ENCODE data around the gene MFGE8. TPM values are rescaled to one million over a fixed set of nuclear protein-coding genes. Genes with fewer than 3 reads are reported as not detected.
A peak's percentile ranks its signal among the peaks of the same experiment; 100 is the strongest.

Gene MFGE8
- total and polyA plus RNA-seq, 10 donors = 21.8 to 105 (median 66.0) TPM

DNA sequence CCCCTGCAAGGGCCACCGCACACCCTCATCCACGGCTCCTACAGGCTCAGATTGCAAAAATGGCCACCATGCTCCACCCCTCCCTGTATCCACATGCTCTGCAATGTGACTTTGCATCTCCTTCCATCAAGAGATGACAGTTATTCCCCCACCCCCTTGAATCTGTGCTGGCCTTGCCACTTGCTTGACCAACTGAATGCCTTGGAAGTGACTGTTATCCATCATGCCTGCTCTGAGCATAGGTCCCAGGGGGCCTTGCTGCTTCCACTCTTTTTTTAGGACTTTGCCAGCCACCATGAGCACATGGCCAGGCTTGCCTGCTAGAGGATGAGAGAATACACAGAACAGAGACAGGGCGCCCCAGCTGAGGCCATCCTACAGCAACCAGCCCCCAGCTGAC, 31.4 kb downstream of the MFGE8 start:
- 91 to 96% (median 93%) methylated on average over 3 of the region's 3 CpGs for WGBS, 5 donors
- intact Hi-C loops (cut with DNase I; ENCODE audit: low total_unique reads) = no loop called here

DNA sequence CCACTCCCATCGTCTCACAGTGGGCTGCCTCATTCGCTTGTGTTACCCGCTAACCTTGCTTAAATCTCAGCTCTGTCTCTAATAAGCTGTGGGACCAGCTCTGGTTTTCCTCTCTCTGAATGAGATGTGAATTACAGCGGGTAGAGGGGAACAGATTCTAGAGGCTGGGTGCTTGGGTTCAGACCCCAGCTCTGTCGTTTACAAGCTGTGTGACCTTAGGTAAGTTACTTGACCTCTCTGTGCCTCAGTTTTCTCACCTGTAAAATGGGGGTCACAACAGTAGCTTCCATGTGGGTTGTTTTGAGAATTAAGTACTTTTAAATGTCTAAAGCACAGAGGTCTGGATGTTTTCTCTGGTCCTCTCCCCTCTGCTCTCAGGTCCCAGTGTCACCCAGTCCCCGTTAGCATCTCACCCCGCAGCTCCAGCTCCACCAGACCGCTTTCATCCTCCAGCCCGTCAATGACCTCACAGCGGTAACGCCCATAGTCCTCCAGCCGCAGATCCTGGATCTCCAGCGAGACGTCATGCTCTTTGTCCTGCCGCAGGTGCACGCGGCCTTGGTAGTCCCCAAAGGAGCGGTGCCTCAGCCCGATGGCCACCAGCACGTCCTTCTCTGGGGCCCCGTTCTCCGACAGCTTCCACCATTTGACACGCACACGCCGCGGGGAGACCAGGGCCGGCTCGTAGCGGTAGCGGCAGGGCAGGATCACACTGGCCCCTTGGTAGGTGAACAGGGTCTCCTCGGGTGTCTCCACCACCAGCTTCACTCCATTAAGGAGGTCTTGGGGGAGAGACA, 32.0 kb downstream of the MFGE8 start:
- H3K9me3 ChIP-seq = no peaks in the 10 kb centered on the region
- intact Hi-C loops (cut with DNase I; ENCODE audit: low total_unique reads) = no loop called here
- H3K27me3 ChIP-seq (replicated peaks in 1 of 7) = no peaks in the 10 kb centered on the region
- no peak for DNase-seq
- no peaks in the 10 kb centered on the region for H3K4me1 ChIP-seq
- H3K36me3 ChIP-seq = peaks cover 0 to 85% (median 4%) of the 10 kb centered on the region in 6 donors
- no peak for TF ChIP-seq POLR2A (IDR thresholded peaks at IDR 0.05)
- TF ChIP-seq, protein P1, sequence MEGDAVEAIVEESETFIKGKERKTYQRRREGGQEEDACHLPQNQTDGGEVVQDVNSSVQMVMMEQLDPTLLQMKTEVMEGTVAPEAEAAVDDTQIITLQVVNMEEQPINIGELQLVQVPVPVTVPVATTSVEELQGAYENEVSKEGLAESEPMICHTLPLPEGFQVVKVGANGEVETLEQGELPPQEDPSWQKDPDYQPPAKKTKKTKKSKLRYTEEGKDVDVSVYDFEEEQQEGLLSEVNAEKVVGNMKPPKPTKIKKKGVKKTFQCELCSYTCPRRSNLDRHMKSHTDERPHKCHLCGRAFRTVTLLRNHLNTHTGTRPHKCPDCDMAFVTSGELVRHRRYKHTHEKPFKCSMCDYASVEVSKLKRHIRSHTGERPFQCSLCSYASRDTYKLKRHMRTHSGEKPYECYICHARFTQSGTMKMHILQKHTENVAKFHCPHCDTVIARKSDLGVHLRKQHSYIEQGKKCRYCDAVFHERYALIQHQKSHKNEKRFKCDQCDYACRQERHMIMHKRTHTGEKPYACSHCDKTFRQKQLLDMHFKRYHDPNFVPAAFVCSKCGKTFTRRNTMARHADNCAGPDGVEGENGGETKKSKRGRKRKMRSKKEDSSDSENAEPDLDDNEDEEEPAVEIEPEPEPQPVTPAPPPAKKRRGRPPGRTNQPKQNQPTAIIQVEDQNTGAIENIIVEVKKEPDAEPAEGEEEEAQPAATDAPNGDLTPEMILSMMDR (IDR thresholded peaks at IDR 0.05 in 8 of 11, conservative IDR thresholded peaks at IDR 0.05 in 3 of 11) = no peak
- no peak for TF ChIP-seq POLR2AphosphoS5 (IDR thresholded peaks at IDR 0.05)
- no peak overlapping the region for H3K4me3 ChIP-seq
- H3K27ac ChIP-seq = no peak overlapping the region
- 94 to 97% (median 95%) methylated on average over 19 to 31 of the region's 31 CpGs for WGBS, 5 donors

More for the DNA sequence above, 31.4 kb downstream of the MFGE8 start:
- Histone ChIP-seq H3K27ac (no peak overlapping the region), H3K4me3 (no peak overlapping the region), H3K27me3 (replicated peaks in 1 of 7) (no peaks in the 10 kb centered on the region), H3K36me3 (peaks cover 0 to 85% (median 7%) of the 10 kb centered on the region in 6 donors), H3K4me1 (no peaks in the 10 kb centered on the region), H3K9me3 (no peaks in the 10 kb centered on the region)
- no peak for DNase-seq
- TF ChIP-seq POLR2AphosphoS5 (IDR thresholded peaks at IDR 0.05) (no peak), POLR2A (IDR thresholded peaks at IDR 0.05) (no peak)
- TF ChIP-seq, protein P1 (IDR thresholded peaks at IDR 0.05 in 8 of 11, conservative IDR thresholded peaks at IDR 0.05 in 3 of 11) = no peak

DNA sequence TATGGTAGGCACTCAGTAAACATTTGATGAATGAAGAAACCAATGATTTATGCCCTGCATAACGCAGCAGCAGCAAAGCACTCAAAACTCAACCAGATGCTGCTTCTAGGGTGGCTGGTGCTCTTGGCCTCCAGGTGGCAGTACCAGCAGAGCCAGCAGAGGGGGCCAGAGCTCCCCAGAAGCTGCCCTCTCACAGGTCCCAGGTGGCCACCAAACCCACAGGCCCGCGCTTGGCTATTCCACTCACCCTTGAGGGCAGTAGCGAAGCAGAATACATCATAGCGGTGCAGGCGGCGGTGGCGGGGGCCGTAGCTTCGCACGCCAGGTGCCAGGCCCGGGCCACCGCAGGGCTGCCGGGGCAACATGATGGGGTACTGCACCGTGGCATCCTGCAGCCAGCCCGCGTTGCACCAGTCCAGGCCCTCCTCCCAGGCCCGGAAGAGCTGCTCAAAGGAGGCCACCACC, 34.4 kb downstream of the MFGE8 start:
- Histone ChIP-seq H3K4me3 (no peak overlapping the region), H3K4me1 (no peaks in the 10 kb centered on the region), H3K27me3 (replicated peaks in 1 of 7) (no peaks in the 10 kb centered on the region), H3K9me3 (no peaks in the 10 kb centered on the region), H3K27ac (no peak overlapping the region), H3K36me3 (peaks cover 0 to 74% (median 3%) of the 10 kb centered on the region in 6 donors)
- intact Hi-C loops (cut with DNase I; ENCODE audit: low total_unique reads) = no loop called here
- TF ChIP-seq POLR2A (IDR thresholded peaks at IDR 0.05) (no peak), POLR2AphosphoS5 (IDR thresholded peaks at IDR 0.05) (no peak)
- TF ChIP-seq, protein P1 (IDR thresholded peaks at IDR 0.05 in 8 of 11, conservative IDR thresholded peaks at IDR 0.05 in 3 of 11) = peak in 8 of 11 experiments; percentile 21 to 66 (median 49)
- no peak for DNase-seq
- 76 to 89% (median 80%) methylated on average over 6 to 18 of the region's 18 CpGs for WGBS, 5 donors

DNA sequence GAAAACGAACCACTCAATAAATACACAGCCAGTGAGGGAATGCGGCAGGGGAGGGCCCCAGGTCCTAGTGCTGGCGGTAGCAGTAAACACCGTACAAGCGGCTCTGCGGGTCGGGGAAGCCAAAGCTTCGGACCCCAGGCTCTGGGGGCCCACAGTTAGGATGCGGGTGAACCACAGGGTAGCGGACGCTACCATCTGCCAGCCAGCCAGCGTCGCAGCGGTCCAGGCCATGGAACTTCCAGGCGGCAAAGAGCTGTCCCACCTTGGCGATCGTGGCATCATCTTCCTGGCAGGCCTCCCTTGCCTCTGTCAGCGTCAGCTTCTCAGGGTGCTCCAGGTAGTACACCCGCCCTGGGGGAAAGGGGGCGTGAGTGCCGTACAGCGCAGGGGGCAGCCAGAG, 35.3 kb downstream of the MFGE8 start:
- WGBS, 5 donors = 90 to 94% (median 92%) methylated on average over 20 to 22 of the region's 22 CpGs
- DNase-seq = no peak

More for the DNA sequence above, 35.3 kb downstream of the MFGE8 start:
- no peaks in the 10 kb centered on the region for H3K4me1 ChIP-seq
- TF ChIP-seq POLR2AphosphoS5 (IDR thresholded peaks at IDR 0.05) (no peak), POLR2A (IDR thresholded peaks at IDR 0.05) (no peak)
- TF ChIP-seq, protein P1 (IDR thresholded peaks at IDR 0.05 in 8 of 11, conservative IDR thresholded peaks at IDR 0.05 in 3 of 11) = no peak
- H3K4me3 ChIP-seq = no peak overlapping the region
- no peaks in the 10 kb centered on the region for H3K27me3 ChIP-seq (replicated peaks in 1 of 7)
- peaks cover 0 to 65% (median 2%) of the 10 kb centered on the region in 6 donors for H3K36me3 ChIP-seq
- no peak overlapping the region for H3K27ac ChIP-seq
- intact Hi-C loops (cut with DNase I; ENCODE audit: low total_unique reads) = no loop called here
- no peaks in the 10 kb centered on the region for H3K9me3 ChIP-seq
